ENCODE results near the gene YIPF7.

YIPF7 gene

DNA sequence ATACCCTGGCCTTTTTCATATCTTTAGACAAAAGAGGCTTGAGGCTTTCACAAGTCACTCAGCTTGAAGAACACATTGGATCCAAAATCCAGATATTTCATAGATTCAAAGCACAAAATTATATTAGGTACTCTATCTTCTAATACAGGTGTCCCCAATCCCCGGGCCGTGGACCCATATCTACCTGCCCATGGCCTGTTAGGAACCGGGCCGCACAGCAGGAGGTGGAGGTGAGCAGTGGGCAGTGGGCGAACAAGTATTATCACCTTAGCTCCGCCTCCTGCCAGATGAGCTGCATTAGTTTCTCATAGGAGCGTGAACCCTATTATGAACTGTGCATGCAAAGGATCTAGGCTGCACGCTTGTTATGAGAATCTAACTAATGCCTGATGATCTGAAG is 18.7 kb downstream of the YIPF7 start:
- H3K36me3 ChIP-seq: no peaks in the 10 kb centered on the region
- H3K4me3 ChIP-seq (ENCODE audit: low read depth, low read length): no peak overlapping the region
- DNase-seq: no peak
- H3K9me3 ChIP-seq: no peaks in the 10 kb centered on the region
- no peaks in the 10 kb centered on the region for H3K4me1 ChIP-seq
- TF ChIP-seq, protein P1, sequence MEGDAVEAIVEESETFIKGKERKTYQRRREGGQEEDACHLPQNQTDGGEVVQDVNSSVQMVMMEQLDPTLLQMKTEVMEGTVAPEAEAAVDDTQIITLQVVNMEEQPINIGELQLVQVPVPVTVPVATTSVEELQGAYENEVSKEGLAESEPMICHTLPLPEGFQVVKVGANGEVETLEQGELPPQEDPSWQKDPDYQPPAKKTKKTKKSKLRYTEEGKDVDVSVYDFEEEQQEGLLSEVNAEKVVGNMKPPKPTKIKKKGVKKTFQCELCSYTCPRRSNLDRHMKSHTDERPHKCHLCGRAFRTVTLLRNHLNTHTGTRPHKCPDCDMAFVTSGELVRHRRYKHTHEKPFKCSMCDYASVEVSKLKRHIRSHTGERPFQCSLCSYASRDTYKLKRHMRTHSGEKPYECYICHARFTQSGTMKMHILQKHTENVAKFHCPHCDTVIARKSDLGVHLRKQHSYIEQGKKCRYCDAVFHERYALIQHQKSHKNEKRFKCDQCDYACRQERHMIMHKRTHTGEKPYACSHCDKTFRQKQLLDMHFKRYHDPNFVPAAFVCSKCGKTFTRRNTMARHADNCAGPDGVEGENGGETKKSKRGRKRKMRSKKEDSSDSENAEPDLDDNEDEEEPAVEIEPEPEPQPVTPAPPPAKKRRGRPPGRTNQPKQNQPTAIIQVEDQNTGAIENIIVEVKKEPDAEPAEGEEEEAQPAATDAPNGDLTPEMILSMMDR (IDR thresholded peaks at IDR 0.05; ENCODE audit: low read depth, low read length): no peak
- H3K27me3 ChIP-seq: peaks cover 13% of the 10 kb centered on the region

DNA sequence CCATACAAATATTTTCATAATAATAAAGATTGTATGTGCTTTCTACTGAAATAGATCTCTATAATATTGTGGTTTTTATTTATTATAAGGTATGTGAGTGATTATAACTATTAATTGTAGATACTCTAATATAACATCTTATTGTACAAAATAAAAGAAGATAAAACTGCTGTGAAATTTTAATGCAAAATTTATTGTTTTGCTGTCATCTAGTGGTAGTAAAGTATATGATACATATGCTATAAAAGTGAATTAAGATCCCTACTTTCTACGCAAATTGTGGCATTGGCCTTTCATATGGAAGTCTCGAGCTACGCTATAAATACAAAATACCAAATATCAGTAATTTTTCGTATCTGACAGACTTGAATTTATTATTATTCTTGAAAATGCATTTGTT is 19.3 kb downstream of the YIPF7 start:
- H3K36me3 ChIP-seq: no peaks in the 10 kb centered on the region
- no peaks in the 10 kb centered on the region for H3K4me1 ChIP-seq
- H3K4me3 ChIP-seq (ENCODE audit: low read depth, low read length): no peak overlapping the region
- H3K27me3 ChIP-seq: peaks cover 14% of the 10 kb centered on the region
- TF ChIP-seq, protein P1 (IDR thresholded peaks at IDR 0.05; ENCODE audit: low read depth, low read length): peak; percentile 16; the same call in 1 of the 2 replicates
- no peaks in the 10 kb centered on the region for H3K9me3 ChIP-seq
- DNase-seq: no peak

DNA sequence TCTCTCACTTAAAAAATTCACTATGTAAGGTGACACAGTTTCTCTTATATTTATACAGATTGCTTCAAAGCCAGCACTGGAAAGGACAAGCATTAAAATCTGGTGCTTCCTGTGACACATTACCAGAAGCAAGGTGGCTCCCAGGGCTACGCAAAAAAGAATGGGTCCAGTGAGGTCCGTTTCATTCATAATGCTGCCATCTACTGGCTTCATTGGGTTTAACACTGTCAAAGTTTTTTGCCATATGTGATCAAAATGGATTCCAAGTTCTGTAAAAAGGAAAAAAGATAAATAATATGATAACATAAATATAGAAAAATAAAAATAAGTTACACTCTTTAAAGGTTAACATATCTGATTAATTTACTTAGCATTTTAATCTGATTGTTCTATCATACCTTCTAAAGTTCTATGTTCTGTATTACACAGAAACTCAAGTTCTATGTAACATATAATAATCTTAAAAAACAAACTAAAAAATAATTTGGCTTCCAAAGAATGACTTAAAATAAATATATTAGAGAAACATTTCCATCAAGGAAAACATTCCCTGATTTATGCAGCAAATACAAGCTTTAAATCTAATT is 22.1 kb downstream of the YIPF7 start:
- peak; percentile 49 for DNase-seq
- Histone ChIP-seq H3K4me3 (ENCODE audit: low read depth, low read length) (no peak overlapping the region), H3K36me3 (no peaks in the 10 kb centered on the region), H3K27me3 (peaks cover 14% of the 10 kb centered on the region), H3K4me1 (no peaks in the 10 kb centered on the region), H3K9me3 (no peaks in the 10 kb centered on the region)
- TF ChIP-seq, protein P1 (IDR thresholded peaks at IDR 0.05; ENCODE audit: low read depth, low read length): peak; percentile 79

DNA sequence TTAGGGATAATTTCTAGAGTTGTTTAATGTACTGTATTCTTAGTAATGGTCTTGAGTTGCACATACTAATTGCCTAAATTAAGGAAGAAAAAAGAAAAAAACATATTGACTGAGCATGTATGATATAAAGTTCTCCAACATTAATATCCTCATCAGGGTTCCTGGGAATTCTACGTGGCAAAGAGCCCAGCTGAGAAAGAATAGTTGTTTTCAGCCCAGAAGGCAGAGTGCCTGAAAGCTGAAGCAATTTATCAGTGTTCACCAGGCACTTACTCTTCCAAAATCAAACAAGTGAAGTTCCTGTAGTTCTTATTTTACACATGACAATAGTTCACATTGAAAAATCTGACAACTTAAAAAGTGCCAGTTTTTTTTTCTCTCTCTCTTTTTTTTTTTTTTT is 27.7 kb downstream of the YIPF7 start:
- Histone ChIP-seq H3K4me1 (no peaks in the 10 kb centered on the region), H3K36me3 (no peaks in the 10 kb centered on the region), H3K27me3 (peaks cover 5% of the 10 kb centered on the region; the same call in 1 of the 2 replicates), H3K9me3 (no peaks in the 10 kb centered on the region), H3K4me3 (ENCODE audit: low read depth, low read length) (no peak overlapping the region)
- TF ChIP-seq, protein P1 (IDR thresholded peaks at IDR 0.05; ENCODE audit: low read depth, low read length): no peak
- no peak for DNase-seq

DNA sequence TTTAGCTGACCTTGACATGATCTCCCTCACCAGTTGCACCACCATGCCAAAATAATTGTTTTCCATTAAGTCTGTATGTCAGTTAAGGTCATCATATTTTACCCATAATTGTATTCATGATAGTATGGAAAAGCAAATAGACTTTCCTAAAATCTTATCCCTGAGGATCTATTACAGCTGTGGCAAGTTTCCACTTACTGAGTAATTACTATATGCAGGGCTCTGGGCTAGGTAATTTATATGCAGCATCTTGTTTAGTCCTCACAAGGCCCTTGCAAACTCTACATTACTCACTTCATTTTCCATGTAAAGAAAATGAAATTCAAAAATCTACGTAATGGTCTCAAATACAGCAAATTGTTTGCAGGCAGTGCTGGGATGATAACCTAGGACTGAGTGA is 34.8 kb downstream of the YIPF7 start:
- H3K4me3 ChIP-seq (ENCODE audit: low read depth, low read length): no peak overlapping the region
- H3K9me3 ChIP-seq: no peaks in the 10 kb centered on the region
- H3K36me3 ChIP-seq: no peaks in the 10 kb centered on the region
- no peaks in the 10 kb centered on the region for H3K27me3 ChIP-seq
- TF ChIP-seq, protein P1 (IDR thresholded peaks at IDR 0.05; ENCODE audit: low read depth, low read length): no peak
- H3K4me1 ChIP-seq: no peaks in the 10 kb centered on the region
- DNase-seq: no peak

DNA sequence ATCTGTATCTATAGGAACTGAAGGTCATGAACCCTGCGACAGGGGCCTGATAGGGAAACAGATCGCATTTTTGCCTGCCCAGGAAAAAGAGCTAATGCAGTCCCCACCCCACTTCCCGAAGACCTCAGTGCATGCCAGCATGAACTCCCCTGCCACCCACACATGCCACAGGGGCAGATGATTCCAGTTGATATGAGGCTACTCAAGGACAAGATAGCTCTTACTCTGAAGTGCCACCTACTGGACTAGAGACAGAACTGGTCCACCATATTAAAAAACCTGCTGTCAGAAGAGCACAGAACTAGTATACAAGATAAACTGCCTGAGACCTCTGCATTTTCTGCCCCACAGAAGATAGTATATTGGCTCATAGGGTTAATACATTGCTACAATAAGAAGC is 68.0 kb downstream of the YIPF7 start:
- DNase-seq: no peak
- no peak overlapping the region for H3K4me3 ChIP-seq (ENCODE audit: low read depth, low read length)
- no peaks in the 10 kb centered on the region for H3K36me3 ChIP-seq
- TF ChIP-seq, protein P1 (IDR thresholded peaks at IDR 0.05; ENCODE audit: low read depth, low read length): peak; percentile 44
- no peaks in the 10 kb centered on the region for H3K4me1 ChIP-seq
- H3K27me3 ChIP-seq: no peaks in the 10 kb centered on the region
- H3K9me3 ChIP-seq: no peaks in the 10 kb centered on the region

All from BE2C (cell line).